ENCODE results near the gene CHSY1. TPM values are rescaled to one million over a fixed set of nuclear protein-coding genes. Genes with fewer than 3 reads are reported as not detected.

The CHSY1 gene
- polyA plus RNA-seq, 2 of the 4 experiments (the other 2 are of a cell fraction), result 16.0 to 28.1 TPM

- TF ChIP-seq PBX3 (IDR thresholded peaks at IDR 0.05) (no peak), PHF8 (IDR thresholded peaks at IDR 0.05; ENCODE audit: borderline replicate concordance, low read depth) (no peak), TFCP2L1 (CRISPR knock-in tag; IDR thresholded peaks at IDR 0.05) (no peak)
Measured at GRCh38 chr15:101162701-101163483, 89.0 kb downstream of the CHSY1 start (continued).

- Histone ChIP-seq H3K4me1 (no peaks in the 10 kb centered on the region), H3K9me3 (peaks cover 32% of the 10 kb centered on the region), H3K27ac (no peak overlapping the region), H3K4me3 (no peak overlapping the region), H3K4me2 (no peak overlapping the region)
- DNase-seq (ENCODE audit: low read depth in 1 of 2, low spot score in 1 of 2) (no peak), FAIRE-seq (no peak), ATAC-seq (no peak)
- CTCF ChIA-PET, result interaction anchor here (0.6 to 1.6 kb wide), 2 partner anchors 9 to 289 kb away, joined by 4 read pairs; no protein-coding TSS in a partner anchor
- POLR2A ChIA-PET, result no interaction called here
- TF ChIP-seq POLR2AphosphoS2 (conservative IDR thresholded peaks at IDR 0.05; ENCODE audit: low read length), result no peak
- no peak for TF ChIP-seq FOSL2 (IDR thresholded peaks at IDR 0.05)
- no peak for TF ChIP-seq FOSL2 (CRISPR knock-in tag; IDR thresholded peaks at IDR 0.05)
- no peak for TF ChIP-seq KDM5A (IDR thresholded peaks at IDR 0.05)
- TF ChIP-seq GATA3 (IDR thresholded peaks at IDR 0.05; ENCODE audit: borderline replicate concordance), result no peak
- TF ChIP-seq NFE2L2 (conservative IDR thresholded peaks at IDR 0.05; ENCODE audit: low read length), result no peak
- no peak for TF ChIP-seq CBX8 (IDR thresholded peaks at IDR 0.05)
- no peak for TF ChIP-seq MAZ (IDR thresholded peaks at IDR 0.05; ENCODE audit: borderline replicate concordance, low read depth, low read length)
- TF ChIP-seq HMGXB4 (CRISPR knock-in tag; IDR thresholded peaks at IDR 0.05; ENCODE audit: borderline replicate concordance), result no peak
- TF ChIP-seq RCOR1 (IDR thresholded peaks at IDR 0.05; ENCODE audit: low read depth, low read length), result no peak
- TF ChIP-seq HES2 (IDR thresholded peaks at IDR 0.05), result no peak
- no peak for TF ChIP-seq HOXA7 (CRISPR knock-in tag; IDR thresholded peaks at IDR 0.05)
- no peak for TF ChIP-seq TP53 (CRISPR knock-in tag; IDR thresholded peaks at IDR 0.05)
- no peak for TF ChIP-seq ESRRA (IDR thresholded peaks at IDR 0.05; ENCODE audit: borderline replicate concordance, low read length)
- TF ChIP-seq USF2 (IDR thresholded peaks at IDR 0.05), result no peak
- no peak for TF ChIP-seq JUNB (IDR thresholded peaks at IDR 0.05)
- TF ChIP-seq CHD4 (IDR thresholded peaks at IDR 0.05; ENCODE audit: borderline replicate concordance), result no peak
- no peak for TF ChIP-seq MAFK (IDR thresholded peaks at IDR 0.05; ENCODE audit: partially characterized antibody)
- WGBS (ENCODE audit: missing lambda C conversion rate), result 67% methylated on average over 8 of the region's 8 CpGs
Measured at GRCh38 chr15:101161656-101162055, 90.2 kb downstream of the CHSY1 start.

All from A549 (cell line).